GM21717 (cell line): ENCODE data around the gene DENND10.
"Not testable (repeated sequence)": the region's sequence is repeated elsewhere in the genome, so short reads cannot be mapped to it uniquely, and the experiment has no call there.

ENCODE experiments used
- ATAC-seq: cut with Tn5 transposase; IDR thresholded peaks from one replicate; pipeline ENCODE4 v1.9.1; 2021; ENCODE audit warnings: mild to moderate bottlenecking, moderate library complexity; ENCODE audit not compliant: unreplicated experiment

The DENND10 gene

GRCh38 chr10:119129721-119130120 lies 25.8 kb downstream of the DENND10 start:
- ATAC-seq, result no peak

GRCh38 chr10:119131512-119132240 lies 27.8 kb downstream of the DENND10 start:
- ATAC-seq, result peak; percentile 64

- ATAC-seq, result no peak
Observed at GRCh38 chr10:119132521-119133345, 28.8 kb downstream of the DENND10 start.

GRCh38 chr10:119133949-119134348 lies 30.0 kb downstream of the DENND10 start:
- ATAC-seq, result no peak

GRCh38 chr10:119135513-119135881 lies 31.6 kb downstream of the DENND10 start:
- no peak for ATAC-seq

- ATAC-seq, result no peak
Observed at GRCh38 chr10:119136084-119136483, 32.2 kb downstream of the DENND10 start.

GRCh38 chr10:119137878-119138277 lies 34.0 kb downstream of the DENND10 start:
- ATAC-seq, result not testable (repeated sequence)

- ATAC-seq, result no peak
Observed at GRCh38 chr10:119138346-119139306, 34.7 kb downstream of the DENND10 start.

- ATAC-seq, result no peak
Observed at GRCh38 chr10:119139464-119140067, 35.7 kb downstream of the DENND10 start.

GRCh38 chr10:119140603-119141245 lies 36.8 kb downstream of the DENND10 start:
- no peak for ATAC-seq

- no peak for ATAC-seq
Observed at GRCh38 chr10:119143657-119144056, 39.7 kb downstream of the DENND10 start.

GRCh38 chr10:119149157-119149556 lies 45.2 kb downstream of the DENND10 start:
- no peak for ATAC-seq

GRCh38 chr10:119149729-119150128 lies 45.8 kb downstream of the DENND10 start:
- no peak for ATAC-seq

GRCh38 chr10:119151601-119152000 lies 47.7 kb downstream of the DENND10 start:
- not testable (repeated sequence) for ATAC-seq

- no peak for ATAC-seq
Observed at GRCh38 chr10:119153041-119153440, 49.1 kb downstream of the DENND10 start.

GRCh38 chr10:119153661-119154060 lies 49.7 kb downstream of the DENND10 start:
- ATAC-seq, result no peak

GRCh38 chr10:119159332-119159731 lies 55.4 kb downstream of the DENND10 start:
- no peak for ATAC-seq

- no peak for ATAC-seq
Observed at GRCh38 chr10:119161680-119162451, 58.0 kb downstream of the DENND10 start.

GRCh38 chr10:119162452-119163092 lies 58.7 kb downstream of the DENND10 start:
- ATAC-seq, result no peak
